Hepatic stellate cell (primary cell): Measurements from ENCODE around the gene PLEKHO1.
A peak's percentile ranks its signal among the peaks of the same experiment; 100 is the strongest.
"Not testable (repeated sequence)": the region's sequence is repeated elsewhere in the genome, so short reads cannot be mapped to it uniquely, and the experiment has no call there.

Experiments
- DNase-seq: peaks from one replicate; pipeline ENCODE4 v3.0.0; 2011; ENCODE audit warnings: low spot score

Gene PLEKHO1

DNA sequence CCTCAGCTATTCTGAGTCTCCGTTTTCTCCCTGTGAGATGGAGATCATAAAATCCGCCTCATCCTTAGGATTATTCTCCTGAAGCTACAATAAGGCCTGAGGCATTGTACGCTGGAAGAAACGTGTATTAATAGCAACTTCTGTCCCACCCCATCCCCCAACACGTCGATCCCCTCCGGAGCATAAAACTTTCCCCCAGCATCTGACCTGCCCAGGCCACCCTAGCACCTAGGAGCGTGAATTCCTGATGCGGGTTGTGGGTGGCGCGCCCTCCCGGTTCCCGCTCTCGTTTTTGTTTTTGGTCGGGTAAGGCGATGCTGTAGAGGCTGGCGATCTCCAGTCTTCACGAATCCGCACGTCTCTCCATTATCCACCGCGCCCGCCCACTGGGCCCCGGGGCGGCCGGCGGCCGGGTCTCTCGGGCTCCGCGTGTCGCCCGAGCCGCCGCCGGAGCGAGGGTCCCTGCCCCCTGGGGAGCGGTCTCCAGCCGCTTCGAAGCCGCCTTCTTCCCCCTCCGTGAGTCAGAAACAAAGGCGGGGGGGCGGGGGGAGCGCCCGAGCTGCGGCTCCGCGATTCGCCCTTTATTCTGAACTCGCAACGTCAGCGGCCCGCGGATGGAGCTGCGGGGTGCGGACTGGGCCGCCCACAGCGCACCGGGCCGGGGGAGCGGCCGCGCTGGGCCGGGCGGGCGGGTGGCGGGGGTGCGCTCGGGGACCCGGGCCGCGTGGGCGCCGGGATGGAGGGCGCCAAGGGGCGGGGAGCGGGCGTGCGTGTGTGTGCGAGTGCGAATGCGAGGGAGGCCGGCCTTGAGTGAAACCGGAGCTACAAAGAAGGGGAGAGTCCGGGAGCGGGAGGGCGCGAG, at the start of gene PLEKHO1:
Gene PLEKHO1 (plus strand): TSS at position 646 of the 862 bp plus-strand sequence. CDS start 342 bp downstream, outside the sequence.
- DNase-seq, result peak; percentile 83

DNA sequence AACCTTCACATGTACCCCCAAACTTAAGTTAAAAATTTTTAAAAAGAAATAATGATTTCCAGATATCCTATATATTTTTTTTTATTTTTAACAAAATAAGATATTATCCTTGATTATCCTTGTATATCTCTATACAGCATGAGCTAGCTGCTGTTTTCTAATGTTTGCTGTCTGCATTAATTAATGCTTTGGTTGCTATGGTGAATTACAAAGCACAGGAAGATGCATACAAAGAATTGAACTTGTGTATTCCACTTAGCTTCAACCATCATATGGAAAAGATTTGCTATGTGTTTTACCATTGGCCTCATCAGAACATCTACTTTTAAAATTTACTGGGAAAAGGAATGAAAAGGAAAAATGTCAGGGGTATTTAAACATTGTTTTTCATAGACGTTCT, 46.7 kb upstream of the PLEKHO1 start:
- DNase-seq, result no peak

DNA sequence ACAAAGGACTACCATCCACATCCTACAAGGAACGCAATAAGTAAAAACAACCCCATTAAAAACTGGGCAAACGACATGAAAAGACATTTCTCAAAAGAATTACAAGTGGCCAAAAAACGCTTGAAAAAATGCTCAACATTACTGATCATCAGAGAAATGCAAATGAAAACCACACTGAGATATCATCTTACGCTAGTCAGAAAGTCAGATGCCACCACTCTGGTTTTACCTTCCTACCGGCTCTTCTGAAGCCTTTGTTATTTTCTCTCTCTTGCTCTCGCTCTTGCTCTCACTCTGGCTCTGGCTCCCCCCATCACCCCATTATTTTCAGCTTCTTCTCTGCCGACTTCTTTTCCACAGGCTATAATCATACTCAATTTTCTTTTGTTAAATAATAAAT, 43.4 kb upstream of the PLEKHO1 start:
- DNase-seq, result no peak

- DNase-seq, result no peak
Observed at GRCh38 chr1:150109586-150109985, 40.1 kb upstream of the PLEKHO1 start.

DNA sequence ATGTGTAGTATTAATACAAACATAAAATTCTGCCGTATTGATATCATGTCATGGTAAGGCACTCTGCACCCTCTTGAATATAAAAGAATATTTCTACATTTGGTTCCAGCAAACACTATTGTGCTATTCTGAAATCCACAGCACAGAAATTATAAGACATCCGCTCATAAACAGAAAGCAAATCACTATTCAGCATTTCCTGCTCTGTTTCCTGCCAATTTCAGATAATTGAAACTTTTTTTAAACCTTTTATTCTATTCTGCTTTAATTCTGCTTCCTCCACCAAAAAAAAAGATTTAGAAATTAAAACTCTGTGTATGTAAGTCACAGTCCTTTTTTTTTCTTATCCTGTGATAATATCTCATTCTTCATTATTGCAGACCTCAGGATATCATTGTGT, 39.6 kb upstream of the PLEKHO1 start:
- no peak for DNase-seq

- no peak for DNase-seq
Observed at GRCh38 chr1:150111670-150112069, 38.0 kb upstream of the PLEKHO1 start.

DNA sequence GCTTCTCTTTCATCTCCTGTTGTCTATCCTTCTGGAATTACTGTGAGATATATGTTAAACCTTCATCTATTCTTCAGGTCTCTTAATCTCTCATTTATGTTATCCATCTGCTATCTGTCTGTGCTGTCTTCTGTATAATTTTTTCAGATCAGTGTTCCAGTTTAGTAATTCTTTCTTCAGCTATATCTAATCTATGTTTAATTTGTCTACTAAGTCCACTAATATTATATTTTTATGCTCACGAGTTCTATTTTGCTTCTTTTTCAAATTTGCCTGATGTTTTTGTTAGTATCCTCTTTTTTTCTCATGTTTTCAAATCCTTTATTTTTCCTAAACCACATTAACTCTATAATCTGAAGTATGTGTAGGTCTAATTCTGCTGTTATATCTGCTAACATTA, 34.6 kb upstream of the PLEKHO1 start:
- no peak for DNase-seq

- DNase-seq, result no peak
Observed at GRCh38 chr1:150118716-150119115, 31.0 kb upstream of the PLEKHO1 start.

GRCh38 chr1:150121236-150121862, 28.4 kb upstream of the PLEKHO1 start:
- peak; percentile 8 for DNase-seq

- no peak for DNase-seq
Observed at GRCh38 chr1:150126811-150127210, 22.9 kb upstream of the PLEKHO1 start.

GRCh38 chr1:150127464-150127863, 22.3 kb upstream of the PLEKHO1 start:
- DNase-seq, result no peak

- no peak for DNase-seq
Observed at GRCh38 chr1:150127868-150128267, 21.8 kb upstream of the PLEKHO1 start.

DNA sequence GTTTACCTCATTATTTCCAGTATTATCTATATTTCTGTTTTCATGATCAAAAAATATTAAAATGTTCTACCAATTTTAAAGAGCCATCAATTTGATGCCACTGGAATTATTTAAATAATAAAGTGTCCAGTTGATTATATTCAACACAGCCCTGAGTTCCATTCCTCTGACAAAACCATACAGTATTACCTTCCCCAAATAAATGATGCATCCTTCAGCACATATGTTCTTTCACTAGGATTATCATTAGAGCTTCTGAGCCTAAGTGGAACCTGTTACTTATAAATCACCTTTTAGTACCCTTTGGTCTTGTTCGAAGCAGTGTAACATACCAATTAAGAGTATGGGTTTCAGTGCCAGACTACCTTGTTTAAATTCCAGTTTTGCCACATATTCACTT, 17.3 kb upstream of the PLEKHO1 start:
- DNase-seq, result no peak

GRCh38 chr1:150134537-150134936, 15.2 kb upstream of the PLEKHO1 start:
- no peak for DNase-seq

GRCh38 chr1:150135400-150135799, 14.3 kb upstream of the PLEKHO1 start:
- not testable (repeated sequence) for DNase-seq

DNA sequence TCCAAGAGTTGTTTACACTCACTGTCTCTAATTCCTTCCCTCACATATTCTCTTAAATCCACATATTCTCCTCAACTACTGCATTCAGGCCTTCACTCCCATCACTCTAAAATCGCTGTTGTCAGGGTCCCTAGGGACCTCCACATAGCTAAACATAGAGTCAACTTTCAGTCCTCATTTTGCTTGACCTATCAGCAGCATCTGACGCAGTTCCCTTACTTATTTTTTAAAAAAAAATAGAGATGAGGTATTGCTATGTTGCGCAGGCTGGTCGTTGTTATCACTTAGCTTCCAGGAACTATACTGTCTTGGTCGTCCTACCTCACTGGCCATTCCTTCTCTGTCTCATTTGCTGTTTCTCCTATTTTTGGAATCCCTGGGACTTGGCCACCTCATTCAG, 11.7 kb upstream of the PLEKHO1 start:
- DNase-seq, result no peak

- no peak for DNase-seq
Observed at GRCh38 chr1:150141452-150141851, 8.3 kb upstream of the PLEKHO1 start.

GRCh38 chr1:150142083-150142482, 7.6 kb upstream of the PLEKHO1 start:
- no peak for DNase-seq

- DNase-seq, result no peak
Observed at GRCh38 chr1:150144606-150145005, 5.1 kb upstream of the PLEKHO1 start.

DNA sequence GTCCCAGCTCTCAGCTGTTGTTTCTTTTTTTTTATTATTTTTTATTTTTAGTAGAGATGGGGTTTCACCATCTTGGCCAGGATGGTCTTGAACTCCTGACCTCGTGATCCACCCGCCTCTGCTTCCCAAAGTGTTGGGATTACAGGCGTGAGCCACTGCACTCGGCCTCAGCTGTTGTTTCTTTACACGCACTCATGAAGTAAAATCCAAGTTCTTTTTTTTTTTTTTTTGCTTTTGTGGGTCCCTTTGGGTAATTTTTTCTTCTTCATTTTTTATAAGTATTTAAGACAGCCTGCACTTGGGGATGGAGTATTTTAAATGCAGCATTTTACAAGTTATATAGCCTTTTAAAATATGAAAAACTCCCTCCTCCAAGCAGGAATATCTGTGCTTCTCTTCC, 3.7 kb upstream of the PLEKHO1 start:
- not testable (repeated sequence) for DNase-seq

DNA sequence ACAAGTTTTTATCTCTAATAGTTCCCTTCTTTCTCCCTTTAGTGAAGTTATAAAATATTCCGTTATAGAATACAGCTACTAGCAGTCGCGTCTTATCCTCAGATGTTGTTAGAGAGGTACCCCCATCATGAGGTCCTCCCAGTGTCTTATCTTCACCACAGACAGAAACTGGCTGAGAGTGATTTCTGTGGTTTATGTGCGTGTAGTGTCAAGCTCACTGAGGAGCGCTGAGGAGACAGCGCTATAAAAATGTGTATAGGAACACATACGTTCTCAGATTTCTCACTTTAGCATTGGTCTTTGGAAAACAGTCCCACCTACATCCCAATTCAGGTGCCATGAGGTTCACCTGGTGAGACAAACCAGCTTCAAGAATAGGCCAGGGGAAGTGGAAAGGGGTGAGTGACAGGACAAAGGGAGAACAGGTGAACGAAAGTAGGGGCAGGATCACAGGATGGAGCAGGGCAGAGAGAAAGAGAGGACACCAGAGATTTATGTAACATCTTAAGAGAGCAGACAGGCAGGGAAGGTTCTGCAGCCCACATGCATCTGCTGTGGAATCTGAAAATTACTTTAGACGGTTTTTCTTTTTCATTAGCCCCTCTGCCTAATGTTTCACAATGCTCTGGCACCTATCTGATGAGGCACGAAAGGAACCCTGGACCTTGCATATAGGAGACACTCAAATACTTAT, 2.7 kb upstream of the PLEKHO1 start:
- DNase-seq, result no peak

DNA sequence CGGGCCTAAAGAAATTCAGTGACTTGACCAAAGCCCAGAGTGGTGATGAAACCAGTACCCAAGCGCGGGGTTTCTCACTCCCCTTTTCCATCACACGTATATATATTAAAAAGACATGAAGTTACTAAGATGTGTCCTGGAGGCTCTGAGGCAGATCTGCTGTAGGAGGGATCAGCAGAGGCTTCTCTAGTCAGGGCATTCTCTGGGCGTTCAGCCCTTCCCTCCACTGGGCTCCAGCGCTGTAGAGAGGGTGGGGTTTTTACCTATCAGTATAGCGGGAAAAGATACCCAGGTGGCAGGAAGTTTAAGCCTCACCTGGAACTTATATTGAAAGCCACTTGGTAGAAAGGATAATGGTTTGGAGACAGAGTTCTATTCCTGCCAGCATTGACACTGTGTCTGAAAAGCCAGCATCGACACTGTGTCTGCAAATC, 862 bp upstream of the PLEKHO1 start:
- no peak for DNase-seq
